ENCODE results near the gene NUP210.

Gene NUP210

DNA sequence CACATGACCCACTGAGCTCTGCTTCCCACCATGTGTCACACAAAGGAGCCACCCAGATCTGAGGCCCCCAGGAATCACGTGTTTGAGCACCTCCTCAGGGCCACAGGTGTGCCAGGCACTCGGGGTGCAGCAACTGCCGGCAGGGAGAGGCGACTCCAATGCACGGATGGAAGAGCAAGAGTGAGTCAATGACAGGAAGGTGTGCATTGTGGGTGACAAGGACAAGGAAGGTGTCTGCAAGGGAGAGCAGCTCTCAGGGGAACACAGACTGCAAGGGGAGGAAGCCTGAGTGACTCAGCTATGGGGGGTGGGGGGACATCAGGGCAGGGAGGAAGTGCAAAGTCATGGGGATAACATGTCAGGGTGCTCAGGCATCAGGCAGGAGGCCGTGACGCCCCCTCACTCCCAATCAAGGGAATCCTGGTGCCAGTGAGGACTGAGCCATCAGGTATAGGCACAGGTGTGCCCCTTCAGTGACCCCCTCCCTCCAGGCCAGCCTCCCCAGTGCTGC lies 67.4 kb downstream of the NUP210 start:
- TF ChIP-seq CTCF (IDR thresholded peaks at IDR 0.05; ENCODE audit: insufficient read depth, low read depth, low read length, missing control alignments) = no peak

DNA sequence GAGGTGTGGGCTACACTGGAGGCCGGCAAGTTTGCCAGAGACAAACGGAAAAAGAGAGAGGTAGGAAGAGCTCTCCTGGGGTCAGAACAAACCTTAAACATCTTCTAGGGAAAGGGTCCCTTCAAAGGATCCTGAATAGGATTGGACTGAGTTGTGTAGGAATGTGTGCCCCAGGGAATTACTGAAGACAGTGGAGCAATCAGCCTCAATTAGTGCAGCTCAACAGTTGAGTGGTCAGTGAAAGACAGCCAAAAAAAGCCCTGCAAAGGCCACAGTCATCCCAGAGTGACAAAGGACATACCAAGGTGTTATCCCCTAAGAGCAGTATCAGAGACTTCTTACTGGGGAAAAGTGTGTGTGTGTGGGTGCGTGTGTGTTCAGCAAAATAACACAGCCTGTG lies 70.3 kb downstream of the NUP210 start:
- H3K4me3 ChIP-seq (ENCODE audit: low read depth, low read length) = no peak overlapping the region
- no peak for DNase-seq (ENCODE audit: low read depth)
- no peak for TF ChIP-seq CTCF (IDR thresholded peaks at IDR 0.05; ENCODE audit: insufficient read depth, low read depth, low read length, missing control alignments)

More for the DNA sequence above, 67.4 kb downstream of the NUP210 start:
- H3K4me3 ChIP-seq (ENCODE audit: low read depth, low read length) = no peak overlapping the region
- DNase-seq (ENCODE audit: low read depth) = no peak

DNA sequence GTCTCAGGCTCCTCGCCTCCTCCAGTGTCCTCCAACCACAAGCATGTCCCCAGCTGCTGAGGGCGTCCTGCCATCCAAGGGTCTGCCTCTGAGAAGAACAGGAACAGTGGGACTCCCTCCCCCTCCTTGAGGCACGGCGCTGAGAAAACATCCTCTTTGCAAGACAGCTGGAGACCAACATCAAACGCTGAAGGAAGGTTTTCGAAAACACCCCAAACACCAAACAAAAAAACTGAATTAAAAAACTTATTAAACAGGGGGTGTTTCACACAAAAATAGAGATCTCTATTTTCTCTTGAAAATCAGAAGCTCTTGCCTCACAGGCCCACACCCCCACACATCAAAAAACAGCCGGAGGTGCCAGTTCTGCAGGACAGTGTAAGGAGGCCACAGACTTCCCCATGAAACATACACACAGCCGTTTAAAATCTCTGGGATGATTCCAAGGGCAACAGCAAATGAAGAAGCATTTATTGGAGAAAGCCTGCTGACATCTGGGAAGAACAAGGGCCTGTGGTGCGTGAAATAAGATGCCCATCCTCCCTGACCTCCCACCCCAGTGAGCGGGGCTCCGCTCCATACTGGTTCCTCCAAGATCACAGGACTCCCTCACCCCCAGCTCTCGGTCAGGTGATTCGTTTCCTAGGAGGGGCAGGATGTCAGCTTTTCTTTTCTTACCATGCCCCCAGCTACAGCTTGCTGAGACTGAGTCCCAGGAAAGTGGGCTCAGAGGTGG lies 71.3 kb downstream of the NUP210 start:
- no peak overlapping the region for H3K4me3 ChIP-seq (ENCODE audit: low read depth, low read length)
- no peak for TF ChIP-seq CTCF (IDR thresholded peaks at IDR 0.05; ENCODE audit: insufficient read depth, low read depth, low read length, missing control alignments)
- no peak for DNase-seq (ENCODE audit: low read depth)

DNA sequence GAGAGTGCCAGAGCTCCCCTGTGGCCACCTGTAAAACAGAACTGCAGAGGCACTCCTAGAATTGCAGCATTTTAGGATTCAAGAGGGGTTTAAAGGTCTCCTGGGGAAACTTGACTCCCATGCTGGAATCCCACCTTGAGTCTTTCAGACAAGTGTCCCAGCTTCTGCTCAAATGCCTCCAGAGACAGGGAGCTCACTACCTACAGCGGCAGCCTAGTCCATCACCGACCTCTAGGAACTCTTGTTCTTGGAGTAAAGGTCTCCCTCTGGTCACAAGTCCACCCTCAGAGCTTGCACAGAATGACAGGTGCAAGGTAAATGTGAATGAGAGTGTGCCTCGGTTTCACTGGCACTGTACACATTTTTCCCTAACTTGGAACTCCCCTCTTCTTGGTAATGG lies 72.0 kb downstream of the NUP210 start:
- DNase-seq (ENCODE audit: low read depth) = no peak
- TF ChIP-seq CTCF (IDR thresholded peaks at IDR 0.05; ENCODE audit: insufficient read depth, low read depth, low read length, missing control alignments) = no peak
- H3K4me3 ChIP-seq (ENCODE audit: low read depth, low read length) = no peak overlapping the region

- no peak overlapping the region for H3K4me3 ChIP-seq (ENCODE audit: low read depth, low read length)
- DNase-seq (ENCODE audit: low read depth) = no peak
- TF ChIP-seq CTCF (IDR thresholded peaks at IDR 0.05; ENCODE audit: insufficient read depth, low read depth, low read length, missing control alignments) = no peak
Measured at GRCh38 chr3:13347390-13347950, 72.7 kb downstream of the NUP210 start.

- no peak for TF ChIP-seq CTCF (IDR thresholded peaks at IDR 0.05; ENCODE audit: insufficient read depth, low read depth, low read length, missing control alignments)
- H3K4me3 ChIP-seq (ENCODE audit: low read depth, low read length) = no peak overlapping the region
Measured at GRCh38 chr3:13346481-13347389, 73.4 kb downstream of the NUP210 start.

More at GRCh38 chr3:13346481-13347389, 73.4 kb downstream of the NUP210 start:
- DNase-seq (ENCODE audit: low read depth) = no peak

Measured in GM12865 (cell line).